HL-60/S4 treated with retinoic acid at 250 ng/mL for 4 days and 3 days (cell line): Measurements from ENCODE around the gene SATB1.

Experiments
- in situ Hi-C: fragments of 300-500 bp; cut with MboI; formaldehyde crosslinking; loops from 2 replicates; pipeline ENCODE4 v1.7.0; 2022; ENCODE audit warnings: low sequenced_read_pairs

SATB1 gene

DNA sequence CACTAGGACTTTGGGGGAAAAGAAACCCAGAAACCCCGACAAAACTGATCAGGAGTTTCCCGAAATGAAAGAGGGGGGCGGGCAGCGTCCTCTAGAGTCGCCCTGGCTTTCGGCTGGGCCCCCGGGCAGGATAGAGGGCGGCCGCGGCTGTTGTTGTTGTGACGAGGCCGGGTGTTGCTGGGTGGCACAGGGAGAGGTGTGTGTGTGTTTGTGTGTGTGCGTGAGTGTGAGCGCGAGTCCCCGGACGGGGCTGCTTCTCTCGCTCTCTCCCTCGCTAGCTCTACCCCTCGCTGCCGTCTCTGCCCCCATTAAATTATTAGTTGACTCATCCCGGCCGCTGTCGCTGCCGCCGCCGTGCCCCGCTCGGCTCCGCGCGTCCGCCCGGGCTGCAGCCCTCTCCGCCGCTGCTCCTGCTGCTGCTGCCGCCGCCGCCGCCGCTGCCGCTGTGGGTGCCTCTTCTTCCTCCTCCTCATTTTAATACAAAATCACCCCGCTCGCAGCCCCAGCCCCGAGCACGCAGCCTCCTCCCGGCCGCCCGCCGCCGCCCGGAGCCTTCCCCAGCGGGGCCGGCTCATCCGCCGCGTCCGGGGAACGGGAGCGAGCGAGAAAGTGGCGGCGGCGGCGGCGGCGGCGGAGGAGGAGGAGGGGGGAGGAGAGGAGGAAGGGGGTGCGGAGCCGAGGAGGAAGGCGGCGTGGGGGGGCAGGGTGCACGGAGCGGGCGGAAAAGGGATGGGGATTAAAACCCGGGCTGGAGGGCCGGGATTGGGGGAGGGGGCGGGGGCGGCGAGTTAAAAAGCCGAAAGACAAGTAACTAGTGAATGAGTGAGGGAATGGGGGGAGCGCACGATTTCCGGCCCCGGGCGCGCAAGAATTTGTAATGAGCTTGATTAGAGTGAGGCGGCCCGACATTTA, at the start of gene SATB1:
Gene SATB1, minus strand, starts transcription at position 611 of the 912 bp plus-strand sequence. CDS start 4,372 bp downstream, outside the sequence.
- in situ Hi-C loops: loop anchor here (25.0 kb wide), 1 partner anchor 337 kb away; no protein-coding TSS in a partner anchor

DNA sequence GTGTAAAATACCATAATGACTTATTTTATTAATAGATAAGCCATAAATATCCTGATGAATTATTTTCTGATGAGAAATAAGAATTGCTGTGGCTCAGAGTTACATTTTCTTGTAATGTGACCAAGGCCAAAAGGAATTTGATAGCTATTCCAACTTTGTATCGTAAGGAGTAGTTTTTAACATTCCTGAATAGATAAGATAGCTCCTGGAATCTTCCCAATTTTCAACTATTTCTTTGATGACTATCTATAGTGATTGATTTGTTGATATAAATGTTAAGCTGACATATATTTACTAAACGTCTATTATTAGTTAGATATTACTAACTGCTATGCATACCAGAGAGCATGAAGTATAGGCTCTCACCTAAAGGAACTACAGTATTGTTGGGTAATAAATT, 49.1 kb upstream of the SATB1 start:
- in situ Hi-C loops: no loop called here

DNA sequence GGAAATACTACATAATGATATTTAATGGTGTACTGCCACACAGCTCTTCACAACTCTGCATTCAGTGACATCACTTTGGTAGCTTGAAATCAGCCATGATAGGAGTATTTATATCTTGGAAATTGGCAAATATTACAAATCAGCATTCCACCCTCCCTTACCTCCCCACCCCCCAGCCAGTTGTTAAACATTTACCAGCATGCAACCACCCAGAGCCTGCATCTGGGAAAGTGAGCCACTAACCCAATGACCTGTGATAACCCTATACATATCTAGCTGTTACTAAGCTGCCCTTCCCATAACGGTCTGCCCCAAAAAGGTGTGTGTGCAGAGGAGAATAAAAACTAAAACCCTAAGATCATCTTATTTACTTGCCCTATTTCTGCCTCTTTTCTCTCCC, 44.6 kb upstream of the SATB1 start:
- in situ Hi-C loops: no loop called here

DNA sequence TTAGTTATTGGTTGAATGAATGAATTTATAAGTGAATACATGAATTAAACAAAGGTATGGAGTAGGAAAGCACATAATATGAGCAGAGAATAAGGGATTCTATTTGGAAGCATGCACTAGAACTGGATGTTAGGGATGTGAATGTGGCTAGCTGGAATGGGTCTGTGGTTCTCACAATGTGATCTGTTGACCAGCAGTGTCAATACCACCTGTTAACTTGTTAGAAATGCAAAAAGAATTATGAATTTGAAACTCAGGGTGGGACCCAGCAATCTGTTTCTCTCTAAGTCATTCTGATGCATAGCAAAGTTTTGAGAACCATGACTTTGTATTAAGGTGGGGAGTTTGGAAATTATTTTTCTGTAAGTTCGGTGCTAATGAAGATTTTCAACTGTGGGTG, 41.0 kb upstream of the SATB1 start:
- in situ Hi-C loops: no loop called here

DNA sequence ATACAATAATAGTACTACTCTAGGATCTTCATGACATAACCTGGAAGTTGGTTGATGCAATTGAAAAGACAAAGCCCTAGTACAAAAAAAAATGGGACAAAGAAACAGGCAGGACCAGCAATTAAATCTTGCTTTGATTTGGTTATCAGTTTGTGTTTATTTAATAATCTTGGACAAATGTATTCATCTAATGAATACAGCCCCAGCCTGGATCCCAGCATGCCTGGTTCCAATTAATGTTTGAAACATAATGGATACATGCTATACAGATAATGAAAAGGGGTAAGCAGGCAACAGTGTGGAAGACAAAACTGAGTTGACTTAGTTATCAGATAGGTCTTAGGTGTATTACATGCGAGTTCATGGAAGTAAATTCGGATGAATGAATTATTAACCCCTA, 29.6 kb upstream of the SATB1 start:
- in situ Hi-C loops: no loop called here

DNA sequence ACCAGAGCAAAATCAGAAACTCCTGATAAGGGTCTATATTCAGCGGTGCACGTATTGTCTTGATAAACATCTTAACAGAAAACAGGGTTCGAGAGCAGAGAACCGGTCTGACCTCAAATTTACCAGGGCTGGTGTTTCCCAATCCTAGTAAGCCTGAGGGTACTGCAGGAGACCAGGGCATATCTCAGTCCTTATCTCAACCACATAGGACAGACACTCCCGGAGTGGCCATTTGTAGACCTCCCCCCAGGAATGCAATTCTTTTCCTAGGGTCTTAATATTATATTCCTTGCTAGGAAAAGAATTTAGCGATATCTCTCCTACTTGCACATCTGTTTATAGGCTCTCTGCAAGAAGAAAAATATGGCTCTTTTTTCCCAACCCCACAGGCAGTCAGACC, 24.5 kb upstream of the SATB1 start:
- in situ Hi-C loops: loop anchor here (25.0 kb wide), 1 partner anchor 313 kb away; no protein-coding TSS in a partner anchor

DNA sequence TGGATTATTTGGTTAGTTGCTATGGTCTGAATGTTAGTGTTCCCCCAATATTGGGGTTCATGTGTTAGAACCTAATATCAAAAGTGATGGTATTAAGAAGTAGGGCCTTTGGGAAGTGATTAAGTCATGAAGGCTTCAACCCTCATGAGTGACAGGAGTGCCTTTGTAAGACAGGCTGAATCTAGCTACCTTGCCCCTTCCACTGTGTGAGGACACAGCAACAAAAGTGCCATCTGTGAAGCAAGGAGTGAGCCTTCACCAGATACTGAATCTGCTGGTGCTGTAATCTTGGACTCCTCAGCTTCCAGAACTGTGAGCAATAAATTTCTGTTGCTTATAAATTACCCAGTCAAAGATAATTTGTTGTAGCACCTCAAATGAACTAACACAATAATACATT, 22.6 kb upstream of the SATB1 start:
- in situ Hi-C loops: loop anchor here (25.0 kb wide), 1 partner anchor 315 kb away; no protein-coding TSS in a partner anchor

DNA sequence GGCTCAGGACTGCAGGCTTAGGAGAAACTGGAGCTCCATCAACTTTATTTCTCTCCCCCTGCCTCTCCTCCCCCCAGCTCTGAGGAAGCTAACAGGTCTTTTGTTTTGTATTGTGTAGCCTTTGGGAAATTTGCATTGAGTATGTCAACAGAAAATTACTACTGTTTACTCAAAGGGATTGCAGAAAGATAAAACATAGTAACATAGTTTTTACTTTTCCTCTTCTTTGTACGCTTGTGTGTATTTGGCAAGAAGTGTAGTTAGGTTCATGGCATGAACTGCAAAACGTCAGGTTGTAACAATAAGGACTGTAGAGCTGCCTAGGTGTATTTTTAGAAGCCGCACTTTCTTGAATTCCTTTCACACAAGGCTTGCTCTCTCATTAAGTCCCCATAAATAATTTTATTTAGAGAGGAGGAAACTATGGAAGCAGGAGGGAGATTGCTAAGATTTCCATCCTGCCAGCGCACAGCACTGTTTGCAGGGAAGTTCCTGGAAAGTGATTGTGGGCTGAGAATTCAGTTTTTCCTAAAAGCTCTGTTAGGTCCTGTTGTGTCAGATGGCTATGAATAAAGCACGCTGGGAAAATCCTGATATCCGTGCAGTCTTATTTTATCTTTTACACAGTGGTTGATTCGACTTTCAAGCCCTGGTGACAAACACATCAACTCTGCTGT, 21.1 kb upstream of the SATB1 start:
- in situ Hi-C loops: loop anchor here (25.0 kb wide), 1 partner anchor 316 kb away; no protein-coding TSS in a partner anchor

DNA sequence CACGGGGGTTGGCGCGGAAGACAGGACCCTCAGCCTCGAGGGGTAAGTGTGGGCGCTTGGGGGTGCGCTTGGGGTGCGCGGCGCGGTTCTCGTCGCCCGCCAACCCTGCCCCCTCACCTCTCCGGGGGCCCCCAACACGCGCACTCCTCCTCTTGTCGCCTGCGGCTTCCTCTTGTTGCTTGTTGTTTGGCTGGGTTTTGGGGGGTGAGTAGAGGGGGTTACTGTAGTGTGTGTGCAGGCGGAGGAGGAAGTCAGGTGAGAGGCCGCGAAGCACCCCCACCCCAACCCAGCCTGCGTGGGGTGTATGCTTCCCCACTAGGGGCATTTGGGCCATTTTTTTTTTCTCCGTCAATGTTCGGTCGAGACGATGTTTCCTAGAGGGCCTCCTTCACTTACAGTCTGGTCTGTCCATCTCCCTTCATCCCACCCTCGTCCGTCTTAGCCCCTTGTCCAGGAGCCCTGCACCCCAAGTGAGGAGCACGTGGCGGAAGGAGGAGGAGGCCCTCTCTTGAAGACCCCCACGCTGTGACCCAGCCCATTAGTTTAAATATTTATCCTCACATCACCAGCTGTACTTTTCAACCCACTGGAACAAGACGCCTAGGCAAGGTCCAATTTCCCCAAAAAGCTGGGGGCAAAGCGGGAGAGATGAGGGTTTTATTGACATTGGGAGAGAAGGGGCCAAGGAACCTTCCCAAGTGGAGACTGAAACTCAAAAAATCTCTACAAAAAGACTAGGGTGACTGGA, 20.4 kb upstream of the SATB1 start:
- in situ Hi-C loops: loop anchor here (25.0 kb wide), 1 partner anchor 317 kb away; no protein-coding TSS in a partner anchor

DNA sequence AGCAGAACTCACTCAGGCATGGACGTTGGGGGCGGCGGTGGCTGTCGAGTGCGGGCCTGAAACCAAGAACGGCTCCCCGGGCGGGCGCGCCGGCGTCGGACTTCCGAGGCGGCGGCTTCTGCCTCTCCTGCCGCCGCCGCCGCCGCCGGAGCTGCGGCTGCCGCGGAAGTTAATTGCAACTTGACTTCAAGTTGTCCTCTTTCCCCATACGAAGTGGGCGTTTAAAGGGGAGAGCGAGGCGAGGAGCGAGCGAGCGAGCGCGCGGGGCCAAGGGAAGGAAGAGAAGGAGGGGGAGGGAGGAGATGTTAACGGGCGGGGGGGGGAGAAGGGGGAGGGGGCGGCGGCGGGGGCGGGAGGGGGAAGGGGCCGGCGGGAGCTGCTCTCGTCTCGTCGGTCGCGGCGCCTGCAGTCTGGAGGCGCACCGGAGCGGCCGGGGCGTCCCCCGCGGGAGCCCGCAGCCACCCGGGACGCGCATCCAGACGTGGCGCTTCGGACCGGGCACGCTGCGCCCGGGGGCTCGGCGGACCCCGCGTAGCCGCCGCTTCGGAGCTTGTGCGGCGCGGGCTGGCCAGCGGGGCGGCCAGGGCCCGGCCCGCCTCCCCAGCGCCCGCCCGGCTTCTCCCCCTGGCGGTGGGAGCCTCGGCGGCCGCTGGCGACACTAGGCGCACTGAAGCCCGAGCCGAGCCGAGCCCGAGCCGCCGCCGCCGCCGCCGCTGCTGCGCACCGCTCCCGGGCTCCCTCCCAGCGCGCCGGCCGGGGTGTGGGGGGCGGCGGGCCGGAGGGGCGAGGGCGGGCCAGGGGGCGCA, 19.7 kb upstream of the SATB1 start:
- in situ Hi-C loops: loop anchor here (25.0 kb wide), 1 partner anchor 318 kb away; no protein-coding TSS in a partner anchor

DNA sequence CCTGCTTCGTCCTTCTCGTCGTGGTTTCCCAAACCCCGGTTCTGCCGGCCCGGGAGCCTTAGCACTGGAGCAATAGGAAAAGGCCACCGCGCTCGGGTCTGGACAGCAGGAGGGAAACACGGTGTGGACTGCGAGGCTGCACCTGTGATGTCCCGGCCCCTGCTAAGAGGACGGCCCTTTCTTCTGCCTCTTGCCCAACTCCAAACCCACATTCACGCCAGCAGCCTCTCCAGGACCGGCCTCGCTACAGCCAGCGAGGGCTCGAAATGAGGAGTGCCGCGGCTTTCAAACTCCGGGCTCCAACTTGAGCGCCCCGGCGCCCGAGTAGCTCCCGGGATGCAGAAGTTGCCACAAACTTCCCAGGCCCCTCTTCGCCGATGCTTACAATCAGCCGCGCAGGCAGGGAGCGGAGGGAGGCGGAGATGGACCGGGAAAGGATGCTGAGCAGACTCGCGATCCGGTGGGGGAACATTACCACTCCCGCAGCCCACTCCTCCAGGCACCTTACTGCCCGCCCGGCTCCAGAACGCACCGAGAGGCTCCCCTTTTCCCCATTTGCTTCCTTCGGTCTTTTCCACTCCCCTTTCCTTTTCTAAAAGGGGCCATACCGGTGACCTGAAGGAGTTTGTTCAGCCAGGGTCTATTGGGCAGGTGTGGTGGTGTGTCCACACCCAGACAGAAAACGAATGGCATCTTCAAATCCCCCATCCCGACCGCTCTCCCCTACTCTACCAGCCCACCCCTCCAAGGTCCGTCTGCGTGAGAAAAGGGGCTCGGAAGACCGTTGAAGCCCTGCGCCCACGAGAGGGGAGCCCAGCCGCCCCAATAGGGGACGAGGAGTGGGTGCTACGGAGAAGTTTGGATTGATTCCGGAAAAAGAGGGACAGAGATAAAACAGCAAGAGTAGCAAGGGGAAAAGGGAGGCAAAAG, 18.8 kb upstream of the SATB1 start:
- in situ Hi-C loops: loop anchor here (25.0 kb wide), 1 partner anchor 318 kb away; no protein-coding TSS in a partner anchor

DNA sequence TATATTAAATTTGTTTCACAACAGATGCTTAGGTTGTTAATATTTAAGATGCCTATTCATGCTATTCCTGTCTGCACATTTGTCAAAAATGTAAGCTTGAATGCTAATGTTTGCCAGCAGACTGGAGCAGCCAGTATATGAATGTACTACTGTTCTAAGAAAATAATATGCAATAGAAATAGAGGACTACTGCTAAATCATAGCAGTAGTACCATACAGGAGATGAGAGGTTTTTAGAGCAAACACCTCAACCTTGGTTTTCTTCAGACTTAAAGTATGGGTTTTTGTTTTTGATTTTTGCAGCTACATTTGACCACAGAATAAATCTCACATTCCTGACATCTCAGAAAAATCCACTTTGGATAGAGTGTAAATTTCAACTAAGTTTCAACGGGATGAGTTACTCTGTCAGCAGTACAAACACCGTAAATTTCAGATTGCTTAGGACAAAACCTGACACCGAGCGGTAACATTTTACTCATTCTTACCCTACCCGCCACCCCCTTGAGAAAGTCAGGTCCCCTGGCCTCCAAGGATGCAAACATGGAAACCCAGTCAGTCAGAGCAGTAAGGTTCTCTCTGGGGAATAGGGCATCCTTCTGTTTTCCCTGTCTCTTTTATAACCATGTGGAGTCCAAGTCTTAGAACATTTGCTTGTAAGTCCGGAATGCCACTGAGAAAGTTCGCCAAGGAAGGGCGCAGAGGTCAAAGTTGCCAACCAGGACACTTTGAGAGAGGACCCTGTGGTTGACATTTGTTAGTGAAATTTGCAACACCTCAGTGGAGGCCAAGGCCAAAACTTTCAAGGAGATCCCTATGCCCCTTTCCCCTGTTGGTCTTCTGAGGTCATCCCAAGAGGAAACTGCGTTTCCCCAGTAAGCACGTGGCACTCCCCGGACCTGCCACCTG, 17.9 kb upstream of the SATB1 start:
- in situ Hi-C loops: loop anchor here (25.0 kb wide), 1 partner anchor 319 kb away; no protein-coding TSS in a partner anchor

DNA sequence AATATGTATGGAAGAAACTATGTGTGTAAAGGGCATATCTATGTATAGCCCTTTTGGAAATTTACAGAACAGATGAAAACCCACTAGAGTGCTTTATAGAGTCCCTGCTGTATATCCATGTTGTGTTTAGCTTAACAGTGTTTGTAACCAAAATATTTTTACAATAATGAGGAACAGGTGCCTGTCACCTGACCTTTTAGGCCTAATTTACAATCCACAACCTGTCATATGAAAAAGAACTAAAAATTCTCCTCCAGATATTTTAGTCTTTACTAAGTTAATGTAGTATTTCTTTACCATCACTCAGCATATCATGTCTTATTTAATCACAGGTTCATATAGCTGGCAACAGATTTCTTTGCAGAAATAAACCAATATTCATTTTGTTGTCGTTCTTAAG, 16.4 kb upstream of the SATB1 start:
- in situ Hi-C loops: loop anchor here (25.0 kb wide), 1 partner anchor 321 kb away; no protein-coding TSS in a partner anchor

DNA sequence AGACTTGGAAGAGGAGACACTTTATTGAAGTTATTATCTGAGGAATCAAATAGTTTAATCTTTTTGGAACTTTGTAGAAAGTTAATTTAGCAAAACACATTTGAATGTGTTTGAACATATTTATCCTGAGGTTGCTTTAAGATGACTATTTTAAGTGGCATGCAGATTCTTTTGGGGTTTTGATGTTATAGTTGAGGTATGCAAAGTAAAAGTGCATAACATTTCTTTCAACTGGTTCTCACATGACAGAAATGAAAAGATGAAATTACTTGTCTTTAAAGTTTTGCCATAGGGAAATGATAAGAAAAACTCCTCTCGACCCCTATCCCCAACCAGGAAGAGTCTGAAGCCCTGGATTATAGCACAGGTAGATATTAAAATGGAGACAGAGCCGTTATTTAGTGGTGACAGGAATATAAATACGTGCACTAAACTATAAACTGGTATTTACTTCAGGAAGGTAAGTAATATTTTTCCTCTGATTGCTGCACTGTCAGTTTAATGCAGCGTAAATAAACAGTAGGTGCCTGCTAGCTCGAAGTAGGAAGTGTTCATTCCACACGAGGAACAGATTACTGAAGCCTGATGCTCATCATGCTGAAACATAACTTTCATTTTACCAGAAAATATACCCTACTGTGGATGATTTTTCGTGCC, 15.1 kb upstream of the SATB1 start:
- in situ Hi-C loops: loop anchor here (25.0 kb wide), 1 partner anchor 322 kb away; no protein-coding TSS in a partner anchor

DNA sequence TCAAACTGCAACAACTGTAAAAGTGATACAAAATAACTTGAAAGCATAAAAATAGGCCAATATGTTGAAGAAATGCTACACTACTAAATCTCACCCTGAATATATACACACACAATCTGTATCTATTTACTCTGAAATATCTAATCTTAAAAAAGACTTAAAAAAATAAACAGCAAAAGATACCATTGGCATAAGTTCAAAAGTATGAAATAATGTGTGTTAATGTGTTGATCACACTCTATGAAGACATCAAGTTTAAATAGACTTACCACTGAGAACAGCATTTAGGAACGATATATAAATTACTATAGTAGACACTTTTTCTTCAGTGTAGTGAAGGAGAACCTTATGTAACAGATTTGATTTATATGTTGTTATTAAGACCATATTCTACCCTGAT, 14.1 kb upstream of the SATB1 start:
- in situ Hi-C loops: loop anchor here (25.0 kb wide), 1 partner anchor 323 kb away; no protein-coding TSS in a partner anchor

DNA sequence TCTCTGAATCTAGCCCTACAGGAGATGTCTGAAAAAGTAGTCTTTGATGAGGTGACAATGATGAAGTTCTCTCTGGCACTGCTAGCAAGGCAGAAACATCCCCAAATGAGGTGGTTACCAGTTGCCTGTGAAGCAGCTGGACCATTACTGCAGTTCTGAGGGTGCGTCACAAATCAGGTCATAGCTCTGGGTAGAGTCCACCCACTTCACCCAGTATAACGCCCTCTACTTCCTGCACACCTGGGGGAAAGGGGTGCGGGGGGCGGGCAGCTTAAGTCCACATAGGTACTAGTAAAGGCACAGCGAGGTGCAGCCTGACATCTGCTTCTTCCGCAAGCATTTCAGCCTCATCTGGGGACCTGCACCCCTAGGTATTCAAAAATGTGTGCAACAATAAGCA, 13.4 kb upstream of the SATB1 start:
- in situ Hi-C loops: loop anchor here (25.0 kb wide), 1 partner anchor 324 kb away; no protein-coding TSS in a partner anchor

DNA sequence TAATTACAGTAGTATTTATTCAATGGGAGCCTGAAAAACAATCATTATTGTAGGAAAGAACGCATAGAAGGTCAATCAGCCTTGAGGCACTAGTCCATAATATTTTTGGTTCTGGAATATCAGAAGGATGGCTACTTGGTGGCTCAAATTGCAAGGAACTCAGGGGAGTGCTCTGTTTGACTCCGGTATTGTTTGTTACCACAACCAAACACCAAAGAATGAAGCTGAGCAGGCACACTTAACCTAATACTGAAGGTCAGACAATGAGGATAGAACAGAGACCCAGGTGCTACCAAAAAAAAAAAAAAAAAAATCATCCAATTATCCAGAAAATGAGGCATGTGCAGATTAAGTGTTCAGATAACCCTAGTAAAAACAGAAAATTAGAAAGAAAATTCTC, 11.1 kb upstream of the SATB1 start:
- in situ Hi-C loops: loop anchor here (25.0 kb wide), 1 partner anchor 326 kb away; no protein-coding TSS in a partner anchor
